ENCODE data around the gene COL4A1.

- TF ChIP-seq POLR2A (IDR thresholded peaks at IDR 0.05) (no peak), CTCF (IDR thresholded peaks at IDR 0.05) (no peak)
Observed at GRCh38 chr13:110270507-110270906, 36.5 kb downstream of the COL4A1 start.
